ENCODE results near the gene MDC1.

The MDC1 gene

DNA sequence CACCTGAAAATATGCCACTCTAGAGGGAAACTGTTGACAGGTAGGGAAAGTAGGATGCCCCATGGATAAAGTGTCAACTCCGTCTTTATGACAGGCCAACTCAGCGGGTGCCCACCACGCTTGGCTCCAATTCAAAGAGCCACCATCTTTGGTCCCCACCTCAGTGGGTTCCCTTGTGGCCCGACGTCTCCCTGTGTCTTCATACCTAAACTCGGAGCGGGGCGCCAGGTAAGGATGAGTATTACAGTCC, 277 bp downstream of the MDC1 start:
- Histone ChIP-seq H3K4me1 (ENCODE audit: insufficient read depth, low read length, poor library complexity, severe bottlenecking) (peaks cover 61% of the 10 kb centered on the region), H3K4me3 (ENCODE audit: low read length, poor library complexity, severe bottlenecking) (peak overlapping the region; percentile 97), H3K4me2 (ENCODE audit: low read depth, low read length, poor library complexity, severe bottlenecking) (peak overlapping the region; percentile 93), H3K9me3 (ENCODE audit: insufficient read depth, low read depth, low read length) (no peaks in the 10 kb centered on the region), H3K36me3 (ENCODE audit: insufficient read depth, low read length) (peaks cover 20% of the 10 kb centered on the region), H3K9me2 (replicated peaks; ENCODE audit: low read depth, low read length) (no peaks in the 10 kb centered on the region), H3K79me2 (ENCODE audit: insufficient read depth, low read length) (peaks cover 78% of the 10 kb centered on the region), H2AFZ (ENCODE audit: low read length) (peak overlapping the region; percentile 17; the same call in 1 of the 2 replicates), H3K9ac (ENCODE audit: low read depth, low read length, poor library complexity, severe bottlenecking) (peak overlapping the region; percentile 99), H3K27me3 (ENCODE audit: insufficient read depth, low read length, poor library complexity, severe bottlenecking) (peaks cover 13% of the 10 kb centered on the region), H3F3A (ENCODE audit: low read depth) (peaks cover 12% of the 10 kb centered on the region; the same call in 1 of the 2 replicates), H4K20me1 (ENCODE audit: insufficient read depth, low read length, poor library complexity, severe bottlenecking) (peaks cover 11% of the 10 kb centered on the region)
- TF ChIP-seq, protein P1, sequence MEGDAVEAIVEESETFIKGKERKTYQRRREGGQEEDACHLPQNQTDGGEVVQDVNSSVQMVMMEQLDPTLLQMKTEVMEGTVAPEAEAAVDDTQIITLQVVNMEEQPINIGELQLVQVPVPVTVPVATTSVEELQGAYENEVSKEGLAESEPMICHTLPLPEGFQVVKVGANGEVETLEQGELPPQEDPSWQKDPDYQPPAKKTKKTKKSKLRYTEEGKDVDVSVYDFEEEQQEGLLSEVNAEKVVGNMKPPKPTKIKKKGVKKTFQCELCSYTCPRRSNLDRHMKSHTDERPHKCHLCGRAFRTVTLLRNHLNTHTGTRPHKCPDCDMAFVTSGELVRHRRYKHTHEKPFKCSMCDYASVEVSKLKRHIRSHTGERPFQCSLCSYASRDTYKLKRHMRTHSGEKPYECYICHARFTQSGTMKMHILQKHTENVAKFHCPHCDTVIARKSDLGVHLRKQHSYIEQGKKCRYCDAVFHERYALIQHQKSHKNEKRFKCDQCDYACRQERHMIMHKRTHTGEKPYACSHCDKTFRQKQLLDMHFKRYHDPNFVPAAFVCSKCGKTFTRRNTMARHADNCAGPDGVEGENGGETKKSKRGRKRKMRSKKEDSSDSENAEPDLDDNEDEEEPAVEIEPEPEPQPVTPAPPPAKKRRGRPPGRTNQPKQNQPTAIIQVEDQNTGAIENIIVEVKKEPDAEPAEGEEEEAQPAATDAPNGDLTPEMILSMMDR (conservative IDR thresholded peaks at IDR 0.05; ENCODE audit: low read length), result no peak
- no peak for TF ChIP-seq EZH2phosphoT487 (IDR thresholded peaks at IDR 0.05; ENCODE audit: borderline replicate concordance)

DNA sequence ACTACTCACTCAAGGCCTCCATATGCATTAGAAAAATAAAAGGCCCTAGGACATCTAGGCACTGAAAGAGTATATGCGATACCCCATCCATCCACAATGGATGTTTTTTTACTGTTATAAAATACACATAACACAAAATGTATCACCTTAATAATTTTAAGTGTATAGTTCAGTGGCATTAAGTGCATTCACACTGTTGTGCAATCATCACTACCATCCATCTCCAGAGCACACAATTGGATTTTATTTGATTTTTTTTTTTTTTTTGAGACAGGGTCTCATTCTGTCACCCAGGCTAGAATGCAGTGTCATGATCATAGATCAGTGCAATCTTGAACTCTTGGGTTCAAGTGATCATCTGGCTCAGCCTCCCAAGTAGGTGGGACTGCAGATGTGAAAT, 2.8 kb downstream of the MDC1 start:
- Histone ChIP-seq H3K4me2 (ENCODE audit: low read depth, low read length, poor library complexity, severe bottlenecking) (peak overlapping the region; percentile 93), H3K9me3 (ENCODE audit: insufficient read depth, low read depth, low read length) (no peaks in the 10 kb centered on the region), H3F3A (ENCODE audit: low read depth) (peaks cover 3% of the 10 kb centered on the region; the same call in 1 of the 2 replicates), H3K4me3 (ENCODE audit: low read length, poor library complexity, severe bottlenecking) (no peak overlapping the region), H3K27me3 (ENCODE audit: insufficient read depth, low read length, poor library complexity, severe bottlenecking) (no peaks in the 10 kb centered on the region), H3K79me2 (ENCODE audit: insufficient read depth, low read length) (peaks cover 74% of the 10 kb centered on the region), H4K20me1 (ENCODE audit: insufficient read depth, low read length, poor library complexity, severe bottlenecking) (no peaks in the 10 kb centered on the region), H2AFZ (ENCODE audit: low read length) (no peak overlapping the region), H3K36me3 (ENCODE audit: insufficient read depth, low read length) (peaks cover 11% of the 10 kb centered on the region; the same call in 1 of the 2 replicates), H3K9me2 (replicated peaks; ENCODE audit: low read depth, low read length) (no peaks in the 10 kb centered on the region), H3K9ac (ENCODE audit: low read depth, low read length, poor library complexity, severe bottlenecking) (peak overlapping the region; percentile 99), H3K4me1 (ENCODE audit: insufficient read depth, low read length, poor library complexity, severe bottlenecking) (peaks cover 70% of the 10 kb centered on the region)
- TF ChIP-seq, protein P1 (conservative IDR thresholded peaks at IDR 0.05; ENCODE audit: low read length), result no peak
- no peak for TF ChIP-seq EZH2phosphoT487 (IDR thresholded peaks at IDR 0.05; ENCODE audit: borderline replicate concordance)

DNA sequence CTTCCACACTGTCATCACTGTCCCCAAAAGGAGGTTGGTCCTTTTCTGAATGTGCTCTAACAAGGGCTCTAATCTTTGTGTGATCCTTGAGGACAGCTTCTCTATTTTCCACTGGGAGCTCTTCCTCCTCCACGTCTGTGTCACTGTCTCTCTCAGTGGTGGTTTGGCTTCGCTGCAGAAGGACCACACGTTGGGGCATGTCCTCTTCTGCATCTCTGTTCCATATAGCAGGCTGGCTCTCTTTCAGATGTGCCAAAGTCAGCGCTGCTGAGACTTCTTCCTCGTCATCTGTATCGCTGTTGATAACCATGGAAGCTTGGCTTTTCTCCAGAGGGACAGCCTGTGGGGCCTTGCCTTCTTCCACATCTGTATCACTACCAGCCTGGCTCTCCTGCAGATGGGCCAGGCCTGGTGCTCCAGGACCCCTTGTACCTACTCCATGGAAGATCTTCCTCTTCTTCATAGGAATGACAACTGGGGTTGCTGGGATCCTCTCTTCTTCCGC, 4.6 kb downstream of the MDC1 start:
- no peaks in the 10 kb centered on the region for H3K9me2 ChIP-seq (replicated peaks; ENCODE audit: low read depth, low read length)
- H2AFZ ChIP-seq (ENCODE audit: low read length), result no peak overlapping the region
- H3K9me3 ChIP-seq (ENCODE audit: insufficient read depth, low read depth, low read length), result no peaks in the 10 kb centered on the region
- H3K4me2 ChIP-seq (ENCODE audit: low read depth, low read length, poor library complexity, severe bottlenecking), result peak overlapping the region; percentile 81
- peak overlapping the region; percentile 72 for H3K9ac ChIP-seq (ENCODE audit: low read depth, low read length, poor library complexity, severe bottlenecking)
- peaks cover 61% of the 10 kb centered on the region for H3K79me2 ChIP-seq (ENCODE audit: insufficient read depth, low read length)
- no peaks in the 10 kb centered on the region for H3F3A ChIP-seq (ENCODE audit: low read depth)
- H3K36me3 ChIP-seq (ENCODE audit: insufficient read depth, low read length), result peaks cover 17% of the 10 kb centered on the region; the same call in 1 of the 2 replicates
- peak overlapping the region; percentile 67 for H3K4me3 ChIP-seq (ENCODE audit: low read length, poor library complexity, severe bottlenecking)
- TF ChIP-seq EZH2phosphoT487 (IDR thresholded peaks at IDR 0.05; ENCODE audit: borderline replicate concordance), result no peak
- TF ChIP-seq, protein P1 (conservative IDR thresholded peaks at IDR 0.05; ENCODE audit: low read length), result no peak
- peaks cover 60% of the 10 kb centered on the region for H3K4me1 ChIP-seq (ENCODE audit: insufficient read depth, low read length, poor library complexity, severe bottlenecking)
- no peaks in the 10 kb centered on the region for H3K27me3 ChIP-seq (ENCODE audit: insufficient read depth, low read length, poor library complexity, severe bottlenecking)
- no peaks in the 10 kb centered on the region for H4K20me1 ChIP-seq (ENCODE audit: insufficient read depth, low read length, poor library complexity, severe bottlenecking)

Data from Loucy (cell line).